GM08714 (cell line): ENCODE data around the gene CCR7.
"Not testable (repeated sequence)": the region's sequence is repeated elsewhere in the genome, so short reads cannot be mapped to it uniquely, and the experiment has no call there.

Source experiments
- H3K4me3 ChIP-seq: fragments of 200-500 bp; sonication (Bioruptor generic); 2 replicates; pipeline ENCODE4 v1.5.1; 2014; ENCODE audit warnings: mild to moderate bottlenecking, low read length, inconsistent platforms
- ZNF274 ChIP-seq: IDR thresholded peaks from 2 replicates; pipeline ENCODE4 v1.6.1; 2012; ENCODE audit warnings: mild to moderate bottlenecking, low read depth, low read length

The CCR7 gene

GRCh38 chr17:40580140-40580539 lies 14.9 kb upstream of the CCR7 start:
- no peak overlapping the region for H3K4me3 ChIP-seq
- no peak for TF ChIP-seq ZNF274

- H3K4me3 ChIP-seq: no peak overlapping the region
Measured at GRCh38 chr17:40579471-40579870, 14.2 kb upstream of the CCR7 start.

GRCh38 chr17:40577611-40578065 lies 12.4 kb upstream of the CCR7 start:
- TF ChIP-seq ZNF274: no peak
- no peak overlapping the region for H3K4me3 ChIP-seq

More at GRCh38 chr17:40579471-40579870, 14.2 kb upstream of the CCR7 start:
- TF ChIP-seq ZNF274: no peak

- TF ChIP-seq ZNF274: no peak
Measured at GRCh38 chr17:40576113-40576740, 11.0 kb upstream of the CCR7 start.

GRCh38 chr17:40574292-40574691 lies 9.0 kb upstream of the CCR7 start:
- no peak for TF ChIP-seq ZNF274
- H3K4me3 ChIP-seq: no peak overlapping the region

More at GRCh38 chr17:40576113-40576740, 11.0 kb upstream of the CCR7 start:
- no peak overlapping the region for H3K4me3 ChIP-seq

- H3K4me3 ChIP-seq: not testable (repeated sequence)
Measured at GRCh38 chr17:40572245-40572993, 7.1 kb upstream of the CCR7 start.

- TF ChIP-seq ZNF274: no peak
- no peak overlapping the region for H3K4me3 ChIP-seq
Measured at GRCh38 chr17:40568074-40568836, 3.0 kb upstream of the CCR7 start.

- H3K4me3 ChIP-seq: no peak overlapping the region
- no peak for TF ChIP-seq ZNF274
Measured at GRCh38 chr17:40567377-40567776, 2.1 kb upstream of the CCR7 start.

- H3K4me3 ChIP-seq: peak overlapping the region; percentile 40; the same call in 1 of the 2 replicates
- no peak for TF ChIP-seq ZNF274
Measured at GRCh38 chr17:40565769-40566409, 617 bp upstream of the CCR7 start.

GRCh38 chr17:40564195-40564882 lies 933 bp downstream of the CCR7 start:
- no peak for TF ChIP-seq ZNF274

GRCh38 chr17:40563220-40564052 lies 1.8 kb downstream of the CCR7 start:
- no peak for TF ChIP-seq ZNF274
- peak overlapping the region; percentile 72 for H3K4me3 ChIP-seq

More at GRCh38 chr17:40564195-40564882, 933 bp downstream of the CCR7 start:
- peak overlapping the region; percentile 72 for H3K4me3 ChIP-seq

GRCh38 chr17:40562838-40563219 lies 2.4 kb downstream of the CCR7 start:
- peak overlapping the region; percentile 72 for H3K4me3 ChIP-seq

More at GRCh38 chr17:40562838-40563219, 2.4 kb downstream of the CCR7 start:
- TF ChIP-seq ZNF274: no peak
